ENCODE data around the gene KRT28. TPM values are rescaled to one million over a fixed set of nuclear protein-coding genes. Genes with fewer than 3 reads are reported as not detected.

Gene KRT28
- total and polyA plus RNA-seq, 2 of the 8 experiments (the other 6 are each of a cell fraction or from before 2014, with no cell fraction given), result not detected

- no peak for DNase-seq (ENCODE audit: low read depth in 1 of 2, low spot score in 2 of 2)
- no peak overlapping the region for H3K4me2 ChIP-seq (ENCODE audit: insufficient read depth in 1 of 2, low read depth in 2 of 2, low read length in 2 of 2)
- H3K4ac ChIP-seq (replicated peaks; ENCODE audit: insufficient read length, low read depth, low read length), result no peak overlapping the region
- no peak overlapping the region for H2BK5ac ChIP-seq (ENCODE audit: low read depth, low read length)
- no peak overlapping the region for H3K4me3 ChIP-seq (ENCODE audit: extremely low read depth in 1 of 4, insufficient read depth in 2 of 4, low read depth in 3 of 4, low read length in 4 of 4)
- no peak overlapping the region for H2AK5ac ChIP-seq (ENCODE audit: low read depth, low read length)
- no peaks in the 10 kb centered on the region for H3K79me2 ChIP-seq (ENCODE audit: control insufficient read depth in 1 of 2, insufficient read depth in 2 of 2, low read length in 2 of 2)
- H2BK20ac ChIP-seq (ENCODE audit: low read length), result no peak overlapping the region
- no peak overlapping the region for H2BK12ac ChIP-seq (ENCODE audit: low read depth, low read length)
- H2AFZ ChIP-seq (ENCODE audit: low read length), result no peak overlapping the region
- H4K20me1 ChIP-seq (replicated peaks in 1 of 2; ENCODE audit: control insufficient read depth in 1 of 2, insufficient read depth in 2 of 2, low read length in 2 of 2), result peaks cover 0 to 2% of the 10 kb centered on the region in 2 experiments
- no peaks in the 10 kb centered on the region for H3K79me1 ChIP-seq (ENCODE audit: low read depth, low read length)
- H3K23me2 ChIP-seq (ENCODE audit: low read depth, low read length), result no peaks in the 10 kb centered on the region; the same call in 1 of the 2 replicates
- no peaks in the 10 kb centered on the region for H3K36me3 ChIP-seq (ENCODE audit: control insufficient read depth in 2 of 4, insufficient read depth in 4 of 4, low read length in 3 of 4)
- POLR2A ChIA-PET (ENCODE audit: partially characterized antibody), result no interaction called here
- H3K18ac ChIP-seq (ENCODE audit: extremely low read depth, low read length), result no peak overlapping the region
- no peak overlapping the region for H2BK15ac ChIP-seq (ENCODE audit: low read length)
- no peak overlapping the region for H3K23ac ChIP-seq (ENCODE audit: insufficient read length)
- no peaks in the 10 kb centered on the region for H3K4me1 ChIP-seq (replicated peaks in 1 of 4; ENCODE audit: control insufficient read depth in 3 of 4, insufficient read depth in 4 of 4, low read length in 3 of 4)
- no peak overlapping the region for H3K14ac ChIP-seq (ENCODE audit: insufficient read length)
- CTCF ChIA-PET (ENCODE audit: partially characterized antibody), result interaction anchor here (1.1 kb wide), 1 partner anchor 79 kb away, joined by 4 read pairs; no protein-coding TSS in a partner anchor
- no peak overlapping the region for H3K56ac ChIP-seq (replicated peaks; ENCODE audit: insufficient read length, low read depth, low read length)
- H3K9ac ChIP-seq (replicated peaks in 1 of 4; ENCODE audit: extremely low read depth in 1 of 4, low read depth in 3 of 4, low read length in 3 of 4), result no peak overlapping the region
- no peak for FAIRE-seq
- H2BK120ac ChIP-seq (replicated peaks; ENCODE audit: low read depth, low read length), result no peak overlapping the region
- H3K9me3 ChIP-seq (ENCODE audit: insufficient read depth in 2 of 2, low read depth in 1 of 2, low read length in 1 of 2), result no peaks in the 10 kb centered on the region
- H4K8ac ChIP-seq (ENCODE audit: extremely low read depth, insufficient read depth, low read length), result no peak overlapping the region
- WGBS, 2 experiments (ENCODE audit: extremely low coverage in 1 of 2, insufficient coverage in 1 of 2, insufficient read length in 1 of 2, insufficient replicate concordance in 2 of 2, low coverage in 1 of 2, low lambda C conversion rate in 2 of 2, missing lambda C conversion rate in 1 of 2), result 100% methylated on average over 1 of the region's 1 CpG; no CpG with 5 or more reads in 1 of the 2 experiments
- H4K91ac ChIP-seq (replicated peaks; ENCODE audit: insufficient read length, low read length), result no peak overlapping the region
- no peak overlapping the region for H3K27ac ChIP-seq (ENCODE audit: low read depth, low read length)
- no peak overlapping the region for H4K5ac ChIP-seq (ENCODE audit: insufficient read length, low read depth, low read length)
- peaks cover 0 to 9% (median 1%) of the 10 kb centered on the region in 4 experiments; a peak in 2 of 7 replicates for H3K27me3 ChIP-seq (replicated peaks in 1 of 4; ENCODE audit: control insufficient read depth in 3 of 4, extremely low read depth in 1 of 4, insufficient read depth in 3 of 4, low read length in 3 of 4)
- TF ChIP-seq CBX5 (IDR thresholded peaks at IDR 0.05; ENCODE audit: low read depth, low read length) (no peak), KDM1A (IDR thresholded peaks at IDR 0.05; ENCODE audit: borderline replicate concordance, low read length) (no peak), SRF (IDR thresholded peaks at IDR 0.05; ENCODE audit: low read depth, low read length) (no peak), ASH2L (IDR thresholded peaks at IDR 0.05; ENCODE audit: low read length) (no peak), NRF1 (IDR thresholded peaks at IDR 0.05; ENCODE audit: low read depth, low read length) (no peak), KDM4A (IDR thresholded peaks at IDR 0.05; ENCODE audit: low read depth, low read length, severe bottlenecking) (no peak), RAD21 (IDR thresholded peaks at IDR 0.05 in 1 of 2, conservative IDR thresholded peaks at IDR 0.05 in 1 of 2; ENCODE audit: low read depth in 2 of 2, low read length in 2 of 2) (no peak), ATF3 (IDR thresholded peaks at IDR 0.05; ENCODE audit: insufficient read depth, low read depth, low read length) (no peak), BRCA1 (IDR thresholded peaks at IDR 0.05; ENCODE audit: low read depth, low read length) (no peak), SIX5 (IDR thresholded peaks at IDR 0.05; ENCODE audit: low read depth, low read length) (no peak), NANOG (IDR thresholded peaks at IDR 0.05; ENCODE audit: insufficient read depth, low read depth, low read length, poor library complexity, severe bottlenecking) (no peak), BACH1 (IDR thresholded peaks at IDR 0.05; ENCODE audit: low read length) (no peak)
These were observed 24.5 kb upstream of the KRT28 start for GRCh38 chr17:40824015-40824832.
